H9 (cell line): ENCODE results near the gene PTGER3. TPM values are rescaled to one million over a fixed set of nuclear protein-coding genes. Genes with fewer than 3 reads are reported as not detected.

Experiments used
- DNase-seq: peaks from one replicate; pipeline ENCODE4 v3.0.0-alpha.2; 2017
- H2AFZ ChIP-seq: one replicate; pipeline ENCODE4 v1.6.1; 2013; ENCODE audit warnings: mild to moderate bottlenecking, low read length, control low read depth, moderate library complexity
- H2AK5ac ChIP-seq: 2 replicates; pipeline ENCODE4 v1.6.1; 2013; ENCODE audit warnings: low read length, control low read depth, mixed read lengths; ENCODE audit not compliant: insufficient read length
- H2BK120ac ChIP-seq: one replicate; pipeline ENCODE4 v1.6.1; 2013; ENCODE audit warnings: low read depth, mild to moderate bottlenecking, low read length, control low read depth, inconsistent platforms; ENCODE audit not compliant: poor library complexity, severe bottlenecking
- H2BK12ac ChIP-seq: 2 replicates; pipeline ENCODE4 v1.6.1; 2013; ENCODE audit warnings: low read length, control low read depth, mixed read lengths, low read depth; ENCODE audit not compliant: insufficient read length
- H2BK15ac ChIP-seq: 2 replicates; pipeline ENCODE4 v1.6.1; 2013; ENCODE audit warnings: low read depth, low read length, control low read depth
- H2BK20ac ChIP-seq: one replicate; pipeline ENCODE4 v1.6.1; 2013; ENCODE audit warnings: low read depth, mild to moderate bottlenecking, low read length, control low read depth, inconsistent platforms; ENCODE audit not compliant: poor library complexity, severe bottlenecking
- H2BK5ac ChIP-seq: 2 replicates; pipeline ENCODE4 v1.6.1; 2013; ENCODE audit warnings: low read length, control low read depth, mixed read lengths; ENCODE audit not compliant: insufficient read length
- H3K14ac ChIP-seq: 2 replicates; pipeline ENCODE4 v1.6.1; 2013; ENCODE audit warnings: low read length, control low read depth; ENCODE audit not compliant: insufficient read depth
- H3K18ac ChIP-seq: 2 replicates; pipeline ENCODE4 v1.6.1; 2013; ENCODE audit warnings: low read depth, mild to moderate bottlenecking, mixed read lengths, low read length, control low read depth; ENCODE audit not compliant: insufficient read length
- H3K23ac ChIP-seq: 2 replicates; pipeline ENCODE4 v1.6.1; 2013; ENCODE audit warnings: low read length, control low read depth, mixed read lengths, low read depth; ENCODE audit not compliant: insufficient read length
- H3K23me2 ChIP-seq: 2 replicates; pipeline ENCODE4 v1.6.1; 2013; ENCODE audit warnings: low read depth, mild to moderate bottlenecking, mixed read lengths, low read length, control low read depth; ENCODE audit not compliant: insufficient read length, poor library complexity, severe bottlenecking
- H3K27ac ChIP-seq: 2 replicates; pipeline ENCODE4 v1.5.1; 2013; ENCODE audit warnings: low read length, control low read depth, mixed read lengths, low read depth; ENCODE audit not compliant: insufficient read length
- H3K27me3 ChIP-seq: 2 replicates; pipeline ENCODE4 v1.6.1; 2013; ENCODE audit warnings: low read length, control low read depth, inconsistent platforms; ENCODE audit not compliant: insufficient read depth
- H3K4ac ChIP-seq: 2 replicates; pipeline ENCODE4 v1.6.1; 2013; ENCODE audit warnings: low read depth, mild to moderate bottlenecking, control low read depth, inconsistent platforms, low read length, moderate library complexity
- H3K4me1 ChIP-seq: 2 replicates; pipeline ENCODE4 v1.6.1; 2013; ENCODE audit warnings: low read length, control low read depth, inconsistent platforms; ENCODE audit not compliant: insufficient read depth
- H3K4me2 ChIP-seq: 2 replicates; pipeline ENCODE4 v1.6.1; 2013; ENCODE audit warnings: low read length, control low read depth, mixed read lengths; ENCODE audit not compliant: insufficient read length, insufficient read depth
- H3K56ac ChIP-seq: 2 replicates; pipeline ENCODE4 v1.6.1; 2013; ENCODE audit warnings: low read depth, mild to moderate bottlenecking, mixed read lengths, low read length, control low read depth; ENCODE audit not compliant: insufficient read length
- H3K79me1 ChIP-seq: 2 replicates; pipeline ENCODE4 v1.6.1; 2013; ENCODE audit warnings: low read depth, mild to moderate bottlenecking, moderate library complexity, low read length, control low read depth, inconsistent platforms; ENCODE audit not compliant: insufficient read depth, poor library complexity, severe bottlenecking
- H3K79me2 ChIP-seq: 2 replicates; pipeline ENCODE4 v1.6.1; 2013; ENCODE audit warnings: low read length, control low read depth, inconsistent platforms; ENCODE audit not compliant: insufficient read depth
- H3K9ac ChIP-seq: 2 replicates; pipeline ENCODE4 v1.6.1; 2013; ENCODE audit warnings: low read length, control low read depth, mixed read lengths; ENCODE audit not compliant: insufficient read length; ENCODE audit errors: extremely low read depth
- H3K9me3 ChIP-seq: one replicate; pipeline ENCODE4 v1.6.1; 2013; ENCODE audit warnings: low read depth, low read length, inconsistent platforms; ENCODE audit not compliant: control insufficient read depth
- H3T11ph ChIP-seq: one replicate; pipeline ENCODE4 v1.6.1; 2013; ENCODE audit warnings: mild to moderate bottlenecking, low read length, control low read depth, inconsistent platforms
- H4K20me1 ChIP-seq: one replicate; pipeline ENCODE4 v1.6.1; 2013; ENCODE audit not compliant: control insufficient read depth, insufficient read length, insufficient read depth
- H4K5ac ChIP-seq: 2 replicates; pipeline ENCODE4 v1.6.1; 2013; ENCODE audit warnings: low read depth, mild to moderate bottlenecking, mixed read lengths, low read length, control low read depth; ENCODE audit not compliant: insufficient read length
- H4K8ac ChIP-seq: replicated peaks from 2 replicates; pipeline ENCODE4 v1.6.1; 2013; ENCODE audit warnings: low read length, control low read depth, mixed read lengths, low read depth; ENCODE audit not compliant: insufficient read length
- H4K91ac ChIP-seq: 2 replicates; pipeline ENCODE4 v1.6.1; 2013; ENCODE audit warnings: low read depth, mild to moderate bottlenecking, moderate library complexity, mixed read lengths, low read length, control low read depth; ENCODE audit not compliant: insufficient read length
- H3K27ac Mint-ChIP-seq, 3 experiments: 2 replicates in 2 of 3; 3 replicates in 1 of 3; pipeline ENCODE4 v1.8.0; 2020 to 2021; ENCODE audit warnings: mixed read lengths in 3 of 3, mild to moderate bottlenecking in 1 of 3, moderate library complexity in 1 of 3
- H3K27me3 Mint-ChIP-seq: 2 replicates; pipeline ENCODE4 v1.8.0; 2021; ENCODE audit warnings: low read depth, mild to moderate bottlenecking, moderate library complexity, mixed read lengths
- H3K36me3 Mint-ChIP-seq, 3 experiments: 2 replicates in 2 of 3; 3 replicates in 1 of 3; pipeline ENCODE4 v1.8.0; 2020 to 2021; ENCODE audit warnings: low read depth in 3 of 3, mixed read lengths in 3 of 3; ENCODE audit not compliant: insufficient read depth in 1 of 3
- H3K4me1 Mint-ChIP-seq, 2 experiments: 2 replicates each; pipeline ENCODE4 v1.8.0; 2020; ENCODE audit warnings: mixed read lengths in 2 of 2
- H3K4me3 Mint-ChIP-seq, 2 experiments: 2 replicates in 1 of 2; 3 replicates in 1 of 2; pipeline ENCODE4 v1.8.0; 2020 to 2021; ENCODE audit warnings: mild to moderate bottlenecking in 2 of 2, mixed read lengths in 2 of 2, moderate library complexity in 1 of 2
- H3K9me3 Mint-ChIP-seq, 2 experiments: 2 replicates in 1 of 2; 3 replicates in 1 of 2; pipeline ENCODE4 v1.8.0; 2020; ENCODE audit warnings: mild to moderate bottlenecking in 2 of 2, mixed read lengths in 2 of 2, moderate library complexity in 1 of 2
- CTCF ChIP-seq: fragments of 200-600 bp; sonication (generic); conservative IDR thresholded peaks from 3 replicates; pipeline ENCODE4 v1.8.0; 2021; ENCODE audit warnings: antibody characterized with exemption, mild to moderate bottlenecking
- WGBS: extraction: QIAGEN DNeasy Blood & Tissue Kit; methylation state at CpG from one replicate; pipeline ENCODE4 v1.1.7; 2013; ENCODE audit warnings: missing lambda C conversion rate, low lambda C conversion rate, mixed read lengths; ENCODE audit not compliant: insufficient read length; ENCODE audit errors: extremely low coverage; 5-methylcytosine and 5-hydroxymethylcytosine counted together
- total RNA-seq: library from RNA; stranded (reverse); gene quantifications from 2 replicates; pipeline ENCODE4 v1.2.1, GENCODE V29; 2021

The PTGER3 gene
- total RNA-seq, 1 experiment from 2014 or later, result 0.26 TPM

- no peak overlapping the region for H4K91ac ChIP-seq
- H3K23me2 ChIP-seq, result no peaks in the 10 kb centered on the region
- Mint-ChIP-seq H3K4me1 (no peaks in the 10 kb centered on the region), H3K9me3 (no peaks in the 10 kb centered on the region), H3K4me3 (no peak overlapping the region), H3K36me3 (no peaks in the 10 kb centered on the region), H3K27me3 (no peaks in the 10 kb centered on the region), H3K27ac (no peak overlapping the region)
- DNase-seq, result no peak
- no peak overlapping the region for H2BK12ac ChIP-seq
- H2BK20ac ChIP-seq, result no peak overlapping the region
- H3K79me2 ChIP-seq, result no peaks in the 10 kb centered on the region
- no peaks in the 10 kb centered on the region for H4K20me1 ChIP-seq
- no peaks in the 10 kb centered on the region for H3K27me3 ChIP-seq
- no peak overlapping the region for H4K8ac ChIP-seq
- H3K4ac ChIP-seq, result no peak overlapping the region
- no peak overlapping the region for H2AFZ ChIP-seq
- H3K79me1 ChIP-seq, result no peaks in the 10 kb centered on the region
- no peak overlapping the region for H3K18ac ChIP-seq
- no peak overlapping the region for H3K23ac ChIP-seq
- no peak for TF ChIP-seq CTCF
- WGBS, result 100% methylated on average over 1 of the region's 4 CpGs
- H3K27ac ChIP-seq, result no peak overlapping the region
- no peak overlapping the region for H3K9ac ChIP-seq
- H3K4me1 ChIP-seq, result no peaks in the 10 kb centered on the region
- H3K56ac ChIP-seq, result no peak overlapping the region
- H2BK5ac ChIP-seq, result no peak overlapping the region
- no peak overlapping the region for H3K4me2 ChIP-seq
- no peaks in the 10 kb centered on the region for H3K9me3 ChIP-seq
- H2BK15ac ChIP-seq, result no peak overlapping the region
- H4K5ac ChIP-seq, result no peak overlapping the region
- H3K14ac ChIP-seq, result no peak overlapping the region
- H2AK5ac ChIP-seq, result no peak overlapping the region
- no peak overlapping the region for H3T11ph ChIP-seq
- H2BK120ac ChIP-seq, result no peak overlapping the region
Observed at GRCh38 chr1:71023515-71023914, 24.1 kb downstream of the PTGER3 start.
